ENCODE results near the gene CBY2.
"Not testable (repeated sequence)": the region's sequence is repeated elsewhere in the genome, so short reads cannot be mapped to it uniquely, and the experiment has no call there.

Gene CBY2

DNA sequence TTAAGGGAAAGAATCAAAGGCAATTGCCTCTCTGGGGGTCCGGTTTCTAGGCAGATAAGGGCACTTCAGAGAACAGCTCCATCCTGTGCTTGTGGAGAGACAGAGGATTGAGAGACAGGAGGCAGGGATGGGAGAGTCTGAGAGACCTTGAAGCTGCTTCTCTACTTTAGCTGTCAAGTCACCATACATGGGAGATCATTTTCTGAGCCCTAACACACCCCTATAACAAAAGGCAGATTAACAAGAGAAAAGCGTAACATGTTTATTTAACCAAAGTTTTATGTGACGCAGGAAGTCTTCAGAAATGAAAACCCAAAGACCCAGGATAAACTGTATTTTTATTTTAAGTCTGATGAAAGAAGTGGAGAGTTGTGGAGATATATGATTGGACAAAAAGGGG lies 48.4 kb downstream of the CBY2 start:
- no peak for DNase-seq

DNA sequence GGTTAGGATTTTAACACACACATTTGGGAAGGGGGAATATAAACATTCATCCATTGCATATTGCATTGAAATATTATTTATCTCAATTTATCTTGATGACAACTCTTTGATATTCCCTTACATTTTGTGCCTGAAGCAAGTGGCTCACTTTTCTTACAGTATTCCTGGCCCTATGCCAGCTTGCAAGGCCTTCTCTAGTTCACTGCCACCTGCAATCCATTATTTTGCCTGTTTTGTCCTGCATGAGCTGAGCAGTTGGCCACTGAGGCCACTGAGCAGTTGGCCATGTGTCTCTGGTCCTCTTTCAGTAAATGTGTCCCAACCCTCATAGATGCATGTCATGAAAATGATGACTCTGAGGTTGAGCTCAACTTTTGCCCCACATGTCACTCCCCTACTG lies 49.8 kb downstream of the CBY2 start:
- DNase-seq = no peak

DNA sequence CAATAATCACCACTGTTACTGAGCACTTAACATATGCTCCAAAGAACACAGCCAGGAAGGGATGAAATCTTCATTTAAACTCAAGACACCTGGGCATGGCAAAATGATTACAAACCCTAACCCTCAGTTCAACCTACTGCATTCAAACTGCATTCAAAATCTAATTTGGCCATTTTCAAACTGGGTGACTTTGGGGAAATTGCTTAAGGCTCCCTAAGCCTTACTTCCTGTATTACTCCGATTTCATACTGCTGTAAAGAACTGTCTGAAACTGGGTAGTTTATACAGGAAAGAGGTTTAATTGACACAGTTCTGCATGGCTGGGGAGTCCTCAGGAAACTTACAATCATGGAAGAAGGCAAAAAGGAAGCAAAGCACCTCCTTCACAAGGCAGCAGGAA lies 50.4 kb downstream of the CBY2 start:
- DNase-seq = no peak

DNA sequence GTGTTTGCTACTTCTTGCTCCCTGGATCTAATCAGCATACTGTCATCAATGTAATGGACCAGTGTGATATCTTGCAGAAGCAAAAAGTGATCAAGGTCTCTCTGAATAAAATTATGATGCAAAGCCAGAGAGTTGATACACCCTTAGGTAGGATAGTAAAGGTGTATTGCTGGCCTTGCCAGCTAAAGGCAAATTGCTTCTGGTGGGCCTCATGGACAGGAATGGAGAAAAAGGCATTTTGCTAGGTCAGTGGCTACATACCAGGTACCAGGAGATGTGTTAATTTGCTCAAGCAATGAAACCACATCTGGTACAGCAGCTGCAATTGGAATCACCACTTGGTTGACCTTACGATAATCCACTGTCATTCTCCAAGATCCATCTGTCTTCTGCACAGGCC lies 54.4 kb downstream of the CBY2 start:
- DNase-seq = not testable (repeated sequence)

DNA sequence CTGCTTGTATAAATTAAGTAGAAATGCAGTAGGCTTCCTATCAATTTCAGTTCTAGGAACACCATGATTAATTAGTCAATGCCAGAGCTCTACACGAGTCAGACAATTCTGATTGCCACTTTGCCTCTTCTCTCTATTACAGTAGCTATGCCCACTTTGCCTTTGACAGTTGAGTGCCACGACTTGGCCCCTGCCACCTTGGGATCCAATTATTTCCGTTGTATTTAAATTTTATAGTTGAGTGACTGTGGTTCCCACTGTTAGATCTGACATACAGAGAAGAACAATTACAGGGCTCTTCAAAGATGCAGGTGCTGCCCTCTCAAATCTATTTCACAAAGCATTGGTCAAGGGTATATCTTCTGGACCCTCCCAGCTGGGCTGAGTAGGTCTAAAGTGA lies 55.5 kb downstream of the CBY2 start:
- DNase-seq = not testable (repeated sequence)

DNA sequence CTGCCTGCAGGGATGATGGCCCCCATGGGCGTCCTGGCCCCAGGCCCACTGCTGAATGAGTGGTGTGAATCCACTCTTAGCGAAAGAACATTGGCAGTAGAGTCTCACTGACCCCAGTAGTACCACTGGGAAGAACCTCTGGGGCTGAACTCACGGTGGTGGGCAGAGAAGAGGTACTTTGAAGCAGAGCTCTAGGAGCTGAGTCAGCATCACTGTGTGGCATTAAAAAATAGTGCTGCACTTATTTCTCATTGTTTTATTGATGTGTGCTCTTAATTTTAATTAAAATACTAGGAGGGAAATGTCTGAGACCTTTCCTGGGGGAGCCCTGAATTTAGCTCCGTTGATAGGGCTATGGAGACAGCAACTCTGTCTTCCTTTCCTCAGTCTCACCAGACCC lies 61.3 kb downstream of the CBY2 start:
- no peak for DNase-seq
